ENCODE results near the gene CPSF3. TPM values are rescaled to one million over a fixed set of nuclear protein-coding genes. Genes with fewer than 3 reads are reported as not detected.

Gene CPSF3
- total and polyA plus RNA-seq, 3 donors from 2014 or later = 54.4 to 112 (median 72.3) TPM

DNA sequence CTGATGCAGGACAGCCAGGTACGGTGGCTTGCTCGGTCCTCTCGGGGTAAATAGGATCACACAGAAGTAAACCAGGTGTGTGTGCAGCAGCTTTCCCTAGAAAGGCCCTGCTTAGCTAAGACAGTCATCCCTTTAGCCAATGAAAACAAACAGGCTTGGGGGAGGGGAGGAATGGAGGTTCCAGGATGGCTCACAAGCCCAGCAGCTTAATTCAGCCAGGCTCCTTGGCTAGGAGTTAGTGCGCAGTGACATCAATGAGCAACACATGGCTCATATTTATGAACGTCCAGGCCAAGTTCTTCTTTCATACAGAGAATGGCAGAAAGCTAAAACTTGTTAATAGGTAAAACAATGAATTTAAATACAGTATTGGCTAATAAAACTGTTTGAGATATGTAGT, 61.1 kb downstream of the CPSF3 start:
- Histone ChIP-seq H3K4me1 (peaks cover 7% of the 10 kb centered on the region), H3K4me3 (no peak overlapping the region), H3K27me3 (no peaks in the 10 kb centered on the region), H3K27ac (no peak overlapping the region), H3K36me3 (ENCODE audit: low read depth, missing control alignments) (no peaks in the 10 kb centered on the region), H3K9me3 (no peaks in the 10 kb centered on the region)
- intact Hi-C loops (cut with DNase I; ENCODE audit: low total_unique reads) = no loop called here
- DNase-seq = no peak
- 84 to 90% methylated on average over 5 of the region's 5 CpGs for WGBS, 2 donors
- no peak for TF ChIP-seq POLR2A (IDR thresholded peaks at IDR 0.05)
- TF ChIP-seq, protein P1, sequence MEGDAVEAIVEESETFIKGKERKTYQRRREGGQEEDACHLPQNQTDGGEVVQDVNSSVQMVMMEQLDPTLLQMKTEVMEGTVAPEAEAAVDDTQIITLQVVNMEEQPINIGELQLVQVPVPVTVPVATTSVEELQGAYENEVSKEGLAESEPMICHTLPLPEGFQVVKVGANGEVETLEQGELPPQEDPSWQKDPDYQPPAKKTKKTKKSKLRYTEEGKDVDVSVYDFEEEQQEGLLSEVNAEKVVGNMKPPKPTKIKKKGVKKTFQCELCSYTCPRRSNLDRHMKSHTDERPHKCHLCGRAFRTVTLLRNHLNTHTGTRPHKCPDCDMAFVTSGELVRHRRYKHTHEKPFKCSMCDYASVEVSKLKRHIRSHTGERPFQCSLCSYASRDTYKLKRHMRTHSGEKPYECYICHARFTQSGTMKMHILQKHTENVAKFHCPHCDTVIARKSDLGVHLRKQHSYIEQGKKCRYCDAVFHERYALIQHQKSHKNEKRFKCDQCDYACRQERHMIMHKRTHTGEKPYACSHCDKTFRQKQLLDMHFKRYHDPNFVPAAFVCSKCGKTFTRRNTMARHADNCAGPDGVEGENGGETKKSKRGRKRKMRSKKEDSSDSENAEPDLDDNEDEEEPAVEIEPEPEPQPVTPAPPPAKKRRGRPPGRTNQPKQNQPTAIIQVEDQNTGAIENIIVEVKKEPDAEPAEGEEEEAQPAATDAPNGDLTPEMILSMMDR (IDR thresholded peaks at IDR 0.05) = no peak

DNA sequence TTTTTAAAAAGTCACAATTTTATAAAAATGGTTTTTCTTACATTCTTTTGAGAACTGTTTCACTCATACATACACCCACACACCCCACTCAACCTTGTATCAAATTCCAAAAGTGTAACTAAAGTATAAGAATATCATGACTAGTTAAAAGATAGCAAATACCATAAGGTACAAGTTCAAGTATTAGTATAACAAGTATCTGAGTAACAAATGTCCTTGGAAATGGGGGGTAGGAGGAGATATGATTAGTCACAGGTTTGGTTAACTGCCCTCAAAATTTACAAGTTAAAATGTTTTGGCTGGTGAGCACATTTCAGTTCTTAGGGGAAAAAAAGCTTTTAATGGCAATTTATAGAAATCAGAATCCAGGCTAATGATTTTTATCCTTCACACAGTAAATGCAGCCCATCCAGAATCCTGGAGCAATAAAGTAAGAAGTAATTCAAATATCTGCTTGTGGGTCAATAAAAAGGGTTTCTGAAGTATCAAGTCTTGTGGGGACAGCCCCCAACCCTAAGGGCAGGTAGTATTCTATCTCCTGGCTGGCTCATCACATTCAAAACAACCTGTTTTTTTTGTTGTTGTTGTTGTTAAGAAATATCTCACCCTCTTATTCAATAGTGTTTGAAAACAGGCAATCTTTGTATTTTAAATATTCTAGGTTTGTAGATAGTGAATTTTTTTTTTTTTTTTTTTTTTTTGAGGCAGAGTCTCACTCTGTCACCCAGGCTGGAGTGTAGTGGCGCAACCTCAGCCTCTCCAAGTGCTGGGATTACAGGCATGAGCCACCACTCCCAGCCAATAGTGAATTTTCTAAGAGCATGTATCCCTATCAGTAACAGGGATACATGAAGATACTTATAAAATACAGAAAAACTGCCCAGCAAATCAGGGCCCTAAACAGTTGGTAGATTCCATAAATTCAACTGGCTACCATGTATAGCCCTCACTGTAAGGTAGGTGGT, 65.4 kb downstream of the CPSF3 start:
- Histone ChIP-seq H3K4me1 (peaks cover 3% of the 10 kb centered on the region), H3K4me3 (no peak overlapping the region), H3K36me3 (ENCODE audit: low read depth, missing control alignments) (no peaks in the 10 kb centered on the region), H3K9me3 (no peaks in the 10 kb centered on the region), H3K27me3 (no peaks in the 10 kb centered on the region), H3K27ac (no peak overlapping the region)
- TF ChIP-seq POLR2A (IDR thresholded peaks at IDR 0.05) = no peak
- TF ChIP-seq, protein P1 (IDR thresholded peaks at IDR 0.05) = no peak
- DNase-seq = no peak
- 100% methylated on average over 1 of the region's 1 CpG for WGBS, 2 donors
- intact Hi-C loops (cut with DNase I; ENCODE audit: low total_unique reads) = no loop called here

DNA sequence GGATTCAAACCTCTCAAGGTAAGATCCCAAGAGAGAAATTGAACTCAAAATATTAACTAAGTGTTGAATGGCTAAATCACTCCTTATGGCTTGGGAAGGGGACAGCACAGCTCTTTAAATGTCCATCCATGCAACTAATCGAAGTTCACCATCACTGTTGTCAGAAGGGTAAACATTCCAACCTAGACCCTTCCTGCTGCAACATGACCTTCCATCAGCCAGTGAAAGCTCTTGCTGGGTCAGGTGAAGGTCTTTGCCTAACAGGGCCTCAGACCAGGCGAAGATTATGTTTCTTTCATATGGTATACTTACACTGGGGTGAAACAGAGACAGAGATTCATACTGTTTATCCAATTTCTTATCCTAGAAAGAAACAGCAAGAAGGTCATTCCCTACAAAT, 67.3 kb downstream of the CPSF3 start:
- TF ChIP-seq, protein P1 (IDR thresholded peaks at IDR 0.05) = no peak
- no peak for TF ChIP-seq POLR2A (IDR thresholded peaks at IDR 0.05)
- intact Hi-C loops (cut with DNase I; ENCODE audit: low total_unique reads) = no loop called here
- no peak overlapping the region for H3K4me3 ChIP-seq
- H3K27me3 ChIP-seq = no peaks in the 10 kb centered on the region
- H3K27ac ChIP-seq = no peak overlapping the region
- peaks cover 3% of the 10 kb centered on the region for H3K4me1 ChIP-seq
- WGBS, 2 donors = 73 to 81% methylated on average over 2 of the region's 2 CpGs
- DNase-seq = no peak
- H3K36me3 ChIP-seq (ENCODE audit: low read depth, missing control alignments) = no peaks in the 10 kb centered on the region
- no peaks in the 10 kb centered on the region for H3K9me3 ChIP-seq

DNA sequence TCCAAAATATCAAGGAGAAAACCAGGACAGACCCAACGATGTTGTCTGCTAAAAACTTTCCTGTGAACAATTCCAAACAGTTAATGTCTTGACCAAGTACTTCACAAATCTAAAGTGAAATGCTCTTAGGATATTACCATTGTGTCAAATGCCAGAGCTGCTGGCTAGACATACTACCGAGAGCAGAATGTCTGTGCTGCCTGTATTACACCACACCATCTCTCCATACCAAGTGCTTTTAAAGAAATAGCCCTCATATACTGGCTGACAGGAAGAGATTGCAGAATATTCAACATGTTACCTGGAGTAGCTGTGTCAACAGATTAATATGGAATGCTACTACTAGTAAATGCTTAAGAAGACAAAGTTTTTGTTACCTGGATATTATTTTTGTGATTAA, 69.5 kb downstream of the CPSF3 start:
- no peak overlapping the region for H3K4me3 ChIP-seq
- WGBS, 2 donors = 58 to 71% methylated on average over 2 of the region's 2 CpGs
- intact Hi-C loops (cut with DNase I; ENCODE audit: low total_unique reads) = no loop called here
- no peak for TF ChIP-seq POLR2A (IDR thresholded peaks at IDR 0.05)
- TF ChIP-seq, protein P1 (IDR thresholded peaks at IDR 0.05) = no peak
- H3K27ac ChIP-seq = no peak overlapping the region
- no peak for DNase-seq
- peaks cover 3% of the 10 kb centered on the region for H3K4me1 ChIP-seq
- no peaks in the 10 kb centered on the region for H3K9me3 ChIP-seq
- H3K27me3 ChIP-seq = no peaks in the 10 kb centered on the region
- no peaks in the 10 kb centered on the region for H3K36me3 ChIP-seq (ENCODE audit: low read depth, missing control alignments)
